SK-N-SH (cell line): ENCODE data around the gene CALN1. TPM values are rescaled to one million over a fixed set of nuclear protein-coding genes. Genes with fewer than 3 reads are reported as not detected.

Experiments used
- CTCF ChIA-PET: fragments of 300-600, 350-600 bp; formaldehyde crosslinking; extraction: SDS; loops from one replicate; lab custom pipeline; 2021; lab: Yijun Ruan, JAX
- POLR2A ChIA-PET: fragments of 350-600 bp; sonication (Branson Sonifier 250); formaldehyde crosslinking; extraction: SDS; loops from one replicate; lab custom pipeline; 2020; ENCODE audit warnings: antibody characterized with exemption, inconsistent platforms; lab: Yijun Ruan, JAX
- DNase-seq: peaks from one replicate; pipeline ENCODE4 v3.0.0; 2012
- H2AFZ ChIP-seq: fragments of 200-600 bp; sonication (generic); 2 replicates; pipeline ENCODE4 v1.8.1; 2016; ENCODE audit warnings: antibody characterized with exemption, mild to moderate bottlenecking, low read depth
- H3F3A ChIP-seq: fragments of 200-600 bp; sonication (generic); replicated peaks from 2 replicates; pipeline ENCODE3; 2016; ENCODE audit warnings: antibody characterized with exemption, mild to moderate bottlenecking; ENCODE audit not compliant: insufficient read depth
- H3K27ac ChIP-seq, 2 experiments: fragments of 200-500 bp in 1 of 2; fragments of 200-600 bp in 1 of 2; sonication (Bioruptor generic) in 1 of 2; sonication (generic), shearing (Covaris generic) in 1 of 2; 2 replicates each; pipeline versions ENCODE4 v1.5.1 to v1.6.1; 2014 to 2016; ENCODE audit warnings: low read depth in 2 of 2, inconsistent platforms in 1 of 2, low read length in 1 of 2, mild to moderate bottlenecking in 1 of 2, mixed read lengths in 1 of 2
- H3K27me3 ChIP-seq: fragments of 200-600 bp; sonication (generic), shearing (Covaris generic); 2 replicates; pipeline ENCODE4 v1.6.1; 2016; ENCODE audit warnings: mixed run types; ENCODE audit not compliant: insufficient read depth
- H3K36me3 ChIP-seq, 2 experiments: fragments of 200-500 bp in 1 of 2; fragments of 200-600 bp in 1 of 2; sonication (Bioruptor generic) in 1 of 2; sonication (generic) in 1 of 2; replicated peaks in 1 of 2; 2 replicates each; pipeline versions ENCODE3 to v1.5.1; 2014 to 2016; ENCODE audit warnings: low read length in 1 of 2, mild to moderate bottlenecking in 1 of 2; ENCODE audit not compliant: insufficient read depth in 2 of 2, control insufficient read depth in 1 of 2
- H3K4me1 ChIP-seq, 2 experiments: fragments of 200-500 bp in 1 of 2; fragments of 200-600 bp in 1 of 2; sonication (Bioruptor generic) in 1 of 2; sonication (generic), shearing (Covaris generic) in 1 of 2; 2 replicates each; pipeline versions ENCODE4 v1.5.1 to v1.6.1; 2014 to 2016; ENCODE audit warnings: low read depth in 1 of 2, low read length in 1 of 2, mixed run types in 1 of 2; ENCODE audit not compliant: insufficient read depth in 2 of 2, control insufficient read depth in 1 of 2
- H3K4me2 ChIP-seq: fragments of 200-600 bp; sonication (generic), shearing (Covaris generic); 2 replicates; pipeline ENCODE4 v1.6.1; 2017; ENCODE audit warnings: mixed run types
- H3K4me3 ChIP-seq, 2 experiments: fragments of 200-500 bp in 1 of 2; fragments of 200-600 bp in 1 of 2; sonication (Bioruptor generic) in 1 of 2; sonication (generic), shearing (Covaris generic) in 1 of 2; 2 replicates each; pipeline versions ENCODE4 v1.5.1 to v1.8.1; 2014 to 2016; ENCODE audit warnings: low read depth in 2 of 2, inconsistent platforms in 1 of 2, low read length in 1 of 2, mild to moderate bottlenecking in 1 of 2, mixed read lengths in 1 of 2, moderate library complexity in 1 of 2
- H3K79me2 ChIP-seq: fragments of 200-600 bp; sonication (generic); 2 replicates; pipeline ENCODE4 v1.8.1; 2017; ENCODE audit warnings: mild to moderate bottlenecking; ENCODE audit not compliant: insufficient read depth
- H3K9ac ChIP-seq: fragments of 200-600 bp; sonication (generic); 2 replicates; pipeline ENCODE4 v1.6.1; 2017; ENCODE audit warnings: mixed run types
- H3K9me2 ChIP-seq: fragments of 200-600 bp; sonication (generic); 2 replicates; pipeline ENCODE4 v1.6.1; 2017; ENCODE audit warnings: mixed run types
- H3K9me3 ChIP-seq: fragments of 200-600 bp; sonication (generic); 2 replicates; pipeline ENCODE4 v1.6.1; 2017; ENCODE audit warnings: mixed run types, mild to moderate bottlenecking, moderate library complexity
- H4K20me1 ChIP-seq: fragments of 200-600 bp; sonication (generic); 2 replicates; pipeline ENCODE4 v1.6.1; 2017; ENCODE audit warnings: mild to moderate bottlenecking, mixed run types; ENCODE audit not compliant: insufficient read depth
- CHD2 ChIP-seq: fragments of 150-350 bp; IDR thresholded peaks from 2 replicates; pipeline ENCODE4 v1.6.1; 2018; ENCODE audit warnings: low read length; ENCODE audit not compliant: partially characterized antibody
- EP300 ChIP-seq, 2 experiments: IDR thresholded peaks; 2 replicates each; pipeline versions ENCODE4 v1.4.0 to v1.6.1; 2012; ENCODE audit warnings: borderline replicate concordance in 1 of 2, low read depth in 1 of 2, low read length in 1 of 2
- FOSL2 ChIP-seq: IDR thresholded peaks from 2 replicates; pipeline ENCODE4 v1.4.0; 2012; ENCODE audit warnings: low read depth, mild to moderate bottlenecking, moderate library complexity, borderline replicate concordance
- FOXM1 ChIP-seq: IDR thresholded peaks from 2 replicates; pipeline ENCODE4 v1.4.0; 2012; ENCODE audit warnings: low read depth, mild to moderate bottlenecking
- GATA2 ChIP-seq: sonication (generic); formaldehyde crosslinking; IDR thresholded peaks from 2 replicates; pipeline ENCODE4 v1.5.0; 2020; ENCODE audit warnings: mild to moderate bottlenecking, missing genetic modification reagents
- JUND ChIP-seq: IDR thresholded peaks from 2 replicates; pipeline ENCODE4 v1.4.0; 2012
- MXI1 ChIP-seq: IDR thresholded peaks from 2 replicates; pipeline ENCODE4 v1.6.1; 2012; ENCODE audit warnings: mild to moderate bottlenecking, low read depth, low read length, improper control_type of control experiment
- NFIC ChIP-seq: IDR thresholded peaks from 2 replicates; pipeline ENCODE4 v1.4.0; 2012; ENCODE audit warnings: borderline replicate concordance
- POLR2AphosphoS5 ChIP-seq: IDR thresholded peaks from 2 replicates; pipeline ENCODE4 v1.6.1; 2012; ENCODE audit warnings: low read depth, low read length
- RAD21 ChIP-seq: IDR thresholded peaks from 2 replicates; pipeline ENCODE4 v1.6.1; 2012; ENCODE audit warnings: mild to moderate bottlenecking, low read length
- RCOR1 ChIP-seq: fragments of 150-350 bp; IDR thresholded peaks from 2 replicates; pipeline ENCODE4 v1.6.1; 2017; ENCODE audit warnings: antibody characterized with exemption, low read length
- SIN3A ChIP-seq: IDR thresholded peaks from 2 replicates; pipeline ENCODE4 v1.6.1; 2012; ENCODE audit warnings: low read depth, mild to moderate bottlenecking, low read length, moderate library complexity, borderline replicate concordance
- YY1 ChIP-seq: IDR thresholded peaks from 2 replicates; pipeline ENCODE4 v1.4.0; 2012; ENCODE audit warnings: low read depth, mild to moderate bottlenecking
- WGBS: methylation state at CpG from one replicate; pipeline ENCODE4 v1.1.6; 2017; ENCODE audit warnings: low lambda C conversion rate; 5-methylcytosine and 5-hydroxymethylcytosine counted together
- polyA plus RNA-seq, 3 experiments: library from polyadenylated mRNA; depleted of rRNA; stranded (reverse); fragments of >200 nt; gene quantifications; 2 replicates each; pipeline ENCODE4 v1.2.3, GENCODE V29; 2012
- TF ChIP-seq, protein P1 (sequence below): IDR thresholded peaks from 2 replicates; pipeline ENCODE4; 2012
- TF ChIP-seq, protein P2 (sequence below): fragments of 150-350 bp; IDR thresholded peaks from 2 replicates; pipeline ENCODE4 v1.6.1; 2016; ENCODE audit warnings: mild to moderate bottlenecking, low read depth, low read length

CALN1 gene
- polyA plus RNA-seq, 1 of the 3 experiments (the other 2 are of a cell fraction) = not detected

DNA sequence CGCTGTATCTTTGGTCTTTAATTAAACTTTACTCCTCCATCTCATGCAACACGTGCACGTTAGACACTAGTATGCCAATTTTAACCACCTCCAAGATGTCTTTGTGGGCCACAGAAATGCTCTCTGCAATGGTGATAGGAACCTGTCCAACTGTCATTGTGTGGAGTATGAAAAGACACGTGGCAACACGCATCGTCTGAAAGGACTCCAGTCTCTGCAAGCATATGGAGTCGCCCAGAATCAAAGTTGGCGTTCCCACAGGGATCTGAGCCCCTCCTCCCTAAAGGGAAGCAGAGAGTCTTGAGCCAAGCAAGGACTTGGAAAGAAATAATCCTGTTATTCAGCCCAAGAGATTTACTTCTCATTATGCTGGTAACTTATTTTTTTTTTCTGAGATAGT lies 301.1 kb downstream of the CALN1 start:
- Histone ChIP-seq H3K9me2 (no peaks in the 10 kb centered on the region), H3K4me2 (no peak overlapping the region), H3F3A (no peaks in the 10 kb centered on the region), H3K27ac (no peak overlapping the region), H2AFZ (no peak overlapping the region), H3K4me1 (no peaks in the 10 kb centered on the region; a peak in 1 of 4 replicates), H3K27me3 (no peaks in the 10 kb centered on the region), H3K9me3 (no peaks in the 10 kb centered on the region), H3K36me3 (no peaks in the 10 kb centered on the region), H3K4me3 (no peak overlapping the region), H4K20me1 (no peaks in the 10 kb centered on the region), H3K79me2 (no peaks in the 10 kb centered on the region), H3K9ac (no peak overlapping the region)
- WGBS = 41% methylated on average over 8 of the region's 8 CpGs
- ChIA-PET POLR2A (no interaction called here), CTCF (interaction anchor here (1.0 kb wide), 1 partner anchor 60 kb away, joined by 3 read pairs; no protein-coding TSS in a partner anchor)
- no peak for DNase-seq
- TF ChIP-seq EP300 (IDR thresholded peaks at IDR 0.05; ENCODE audit: borderline replicate concordance in 1 of 2, low read depth in 1 of 2, low read length in 1 of 2) (no peak), JUND (no peak), FOSL2 (no peak), RCOR1 (no peak), POLR2AphosphoS5 (no peak), MXI1 (no peak), RAD21 (no peak), FOXM1 (no peak), CHD2 (no peak), YY1 (no peak), GATA2 (no peak)
- TF ChIP-seq, protein P1, sequence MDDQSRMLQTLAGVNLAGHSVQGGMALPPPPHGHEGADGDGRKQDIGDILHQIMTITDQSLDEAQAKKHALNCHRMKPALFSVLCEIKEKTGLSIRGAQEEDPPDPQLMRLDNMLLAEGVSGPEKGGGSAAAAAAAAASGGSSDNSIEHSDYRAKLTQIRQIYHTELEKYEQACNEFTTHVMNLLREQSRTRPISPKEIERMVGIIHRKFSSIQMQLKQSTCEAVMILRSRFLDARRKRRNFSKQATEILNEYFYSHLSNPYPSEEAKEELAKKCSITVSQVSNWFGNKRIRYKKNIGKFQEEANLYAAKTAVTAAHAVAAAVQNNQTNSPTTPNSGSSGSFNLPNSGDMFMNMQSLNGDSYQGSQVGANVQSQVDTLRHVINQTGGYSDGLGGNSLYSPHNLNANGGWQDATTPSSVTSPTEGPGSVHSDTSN = no peak
- TF ChIP-seq, protein P2, sequence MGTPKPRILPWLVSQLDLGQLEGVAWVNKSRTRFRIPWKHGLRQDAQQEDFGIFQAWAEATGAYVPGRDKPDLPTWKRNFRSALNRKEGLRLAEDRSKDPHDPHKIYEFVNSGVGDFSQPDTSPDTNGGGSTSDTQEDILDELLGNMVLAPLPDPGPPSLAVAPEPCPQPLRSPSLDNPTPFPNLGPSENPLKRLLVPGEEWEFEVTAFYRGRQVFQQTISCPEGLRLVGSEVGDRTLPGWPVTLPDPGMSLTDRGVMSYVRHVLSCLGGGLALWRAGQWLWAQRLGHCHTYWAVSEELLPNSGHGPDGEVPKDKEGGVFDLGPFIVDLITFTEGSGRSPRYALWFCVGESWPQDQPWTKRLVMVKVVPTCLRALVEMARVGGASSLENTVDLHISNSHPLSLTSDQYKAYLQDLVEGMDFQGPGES = no peak

DNA sequence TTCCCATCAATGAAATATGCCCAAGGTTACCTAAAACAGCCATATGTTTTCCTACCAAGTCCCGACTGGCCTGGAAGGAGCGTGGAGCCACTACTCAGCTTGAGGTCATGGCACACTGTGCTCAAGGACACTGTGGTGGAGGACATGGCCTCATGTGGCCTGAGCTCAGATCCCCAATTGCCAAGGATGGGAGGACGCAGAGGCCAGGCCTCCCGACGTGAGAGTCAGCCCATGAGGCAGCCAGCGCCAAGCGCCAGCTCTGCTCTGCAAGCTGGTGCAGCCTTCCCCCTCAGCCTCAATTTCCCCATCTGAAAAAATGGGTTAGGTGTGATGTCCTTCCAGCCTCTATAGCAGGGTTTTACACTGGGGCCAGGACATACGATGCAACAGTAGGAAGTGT lies 302.6 kb downstream of the CALN1 start:
- TF ChIP-seq SIN3A (no peak), FOXM1 (no peak), NFIC (no peak)

More for the DNA sequence above, 302.6 kb downstream of the CALN1 start:
- CTCF ChIA-PET = no interaction called here
- Histone ChIP-seq H4K20me1 (no peaks in the 10 kb centered on the region), H3K36me3 (no peaks in the 10 kb centered on the region), H3K79me2 (no peaks in the 10 kb centered on the region), H3K4me3 (no peak overlapping the region), H3K9me3 (no peaks in the 10 kb centered on the region), H3K27ac (no peak overlapping the region), H3K27me3 (no peaks in the 10 kb centered on the region), H3K9ac (no peak overlapping the region), H3K4me2 (no peak overlapping the region), H3K9me2 (no peaks in the 10 kb centered on the region), H3F3A (no peaks in the 10 kb centered on the region), H3K4me1 (no peaks in the 10 kb centered on the region; a peak in 1 of 4 replicates), H2AFZ (no peak overlapping the region)
- POLR2A ChIA-PET = no interaction called here
- no peak for DNase-seq
- 57% methylated on average over 8 of the region's 8 CpGs for WGBS
